ENCODE data around the gene GPS1. TPM values are rescaled to one million over a fixed set of nuclear protein-coding genes. Genes with fewer than 3 reads are reported as not detected.

GPS1 gene
- polyA plus RNA-seq, 4 donors = 70.7 to 141 (median 101) TPM

GRCh38 chr17:82055965-82056728, 4.4 kb downstream of the GPS1 start:
- no peak for DNase-seq (ENCODE audit: low read depth in 4 of 4, low spot score in 3 of 4)

GRCh38 chr17:82056729-82057621, 5.3 kb downstream of the GPS1 start:
- DNase-seq (ENCODE audit: low read depth in 4 of 4, low spot score in 3 of 4) = no peak

- no peak for DNase-seq (ENCODE audit: low read depth in 4 of 4, low spot score in 3 of 4)
Observed at GRCh38 chr17:82058230-82058854, 6.6 kb downstream of the GPS1 start.

GRCh38 chr17:82058855-82059249, 7.2 kb downstream of the GPS1 start:
- DNase-seq (ENCODE audit: low read depth in 4 of 4, low spot score in 3 of 4) = no peak

GRCh38 chr17:82059272-82060000, 7.7 kb downstream of the GPS1 start:
- no peak for DNase-seq (ENCODE audit: low read depth in 4 of 4, low spot score in 3 of 4)

GRCh38 chr17:82060001-82060380, 8.3 kb downstream of the GPS1 start:
- DNase-seq (ENCODE audit: low read depth in 4 of 4, low spot score in 3 of 4) = no peak

- DNase-seq (ENCODE audit: low read depth in 4 of 4, low spot score in 3 of 4) = no peak
Observed at GRCh38 chr17:82060614-82061013, 8.9 kb downstream of the GPS1 start.

- no peak for DNase-seq (ENCODE audit: low read depth in 4 of 4, low spot score in 3 of 4)
Observed at GRCh38 chr17:82061047-82061925, 9.6 kb downstream of the GPS1 start.

- no peak for DNase-seq (ENCODE audit: low read depth in 4 of 4, low spot score in 3 of 4)
Observed at GRCh38 chr17:82062076-82062983, 10.6 kb downstream of the GPS1 start.

GRCh38 chr17:82062984-82063368, 11.3 kb downstream of the GPS1 start:
- DNase-seq (ENCODE audit: low read depth in 4 of 4, low spot score in 3 of 4) = no peak

GRCh38 chr17:82063424-82064415, 12.0 kb downstream of the GPS1 start:
- no peak for DNase-seq (ENCODE audit: low read depth in 4 of 4, low spot score in 3 of 4)

GRCh38 chr17:82064433-82065192, 12.9 kb downstream of the GPS1 start:
- no peak for DNase-seq (ENCODE audit: low read depth in 4 of 4, low spot score in 3 of 4)

GRCh38 chr17:82065193-82065637, 13.5 kb downstream of the GPS1 start:
- no peak for DNase-seq (ENCODE audit: low read depth in 4 of 4, low spot score in 3 of 4)

- no peak for DNase-seq (ENCODE audit: low read depth in 4 of 4, low spot score in 3 of 4)
Observed at GRCh38 chr17:82065638-82066303, 14.1 kb downstream of the GPS1 start, which contains the start of gene DUS1L. Gene DUS1L (minus strand): TSS chr17:82065804. CDS start chr17:82065059, 745 bp downstream.

GRCh38 chr17:82070611-82071010, 18.9 kb downstream of the GPS1 start:
- no peak for DNase-seq (ENCODE audit: low read depth in 4 of 4, low spot score in 3 of 4)

- no peak for DNase-seq (ENCODE audit: low read depth in 4 of 4, low spot score in 3 of 4)
Observed at GRCh38 chr17:82072827-82073226, 21.1 kb downstream of the GPS1 start.
